Measurements from ENCODE around the gene GRAMD4. TPM values are rescaled to one million over a fixed set of nuclear protein-coding genes. Genes with fewer than 3 reads are reported as not detected.
"Not testable (repeated sequence)": the region's sequence is repeated elsewhere in the genome, so short reads cannot be mapped to it uniquely, and the experiment has no call there.

GRAMD4 gene
- total RNA-seq, 1 donor from 2014 or later: 24.8 TPM

DNA sequence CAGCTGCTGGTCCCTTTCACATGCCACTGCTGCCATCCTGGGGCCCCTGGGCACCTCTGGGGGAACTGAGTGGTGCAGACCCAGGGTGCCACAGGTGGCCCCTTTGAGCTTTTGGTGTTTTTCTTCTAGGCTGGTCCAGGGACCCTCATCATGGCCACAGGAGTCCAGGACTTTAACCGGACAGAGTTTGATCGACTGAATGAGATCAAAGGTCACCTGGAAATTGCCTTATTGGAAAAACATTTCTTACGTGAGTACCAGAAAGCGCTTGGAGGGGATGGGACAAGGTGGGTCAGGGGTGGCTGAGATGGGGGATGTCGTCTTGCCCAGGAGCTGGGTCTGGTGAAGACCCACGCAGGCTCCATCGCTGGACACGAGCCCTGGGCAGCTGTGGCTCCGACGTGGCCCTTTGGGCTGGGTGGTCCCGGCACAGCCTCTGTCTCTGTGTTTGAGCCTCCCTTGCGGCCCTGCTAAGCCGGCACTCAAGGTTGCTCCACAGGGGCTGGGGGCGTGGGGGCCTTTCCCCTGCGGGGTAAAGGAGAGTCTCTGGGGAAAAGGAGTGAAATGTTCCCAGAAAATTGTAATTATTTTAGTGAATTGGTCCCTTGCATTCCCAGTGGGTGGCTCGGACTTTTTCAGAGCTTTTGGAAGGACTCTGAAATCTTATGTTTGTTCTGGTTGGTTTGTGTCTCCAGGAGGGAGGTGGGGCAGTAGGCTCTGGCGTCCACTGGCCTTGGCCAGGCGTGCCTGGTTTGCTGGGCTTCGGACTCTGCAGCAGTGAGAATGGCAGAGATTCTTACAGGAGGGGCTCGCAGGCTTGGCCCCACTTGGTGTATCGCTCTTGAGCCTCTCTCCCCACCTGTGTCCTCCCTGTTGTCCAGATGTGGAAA, 17.8 kb downstream of the GRAMD4 start:
- no peak for DNase-seq

DNA sequence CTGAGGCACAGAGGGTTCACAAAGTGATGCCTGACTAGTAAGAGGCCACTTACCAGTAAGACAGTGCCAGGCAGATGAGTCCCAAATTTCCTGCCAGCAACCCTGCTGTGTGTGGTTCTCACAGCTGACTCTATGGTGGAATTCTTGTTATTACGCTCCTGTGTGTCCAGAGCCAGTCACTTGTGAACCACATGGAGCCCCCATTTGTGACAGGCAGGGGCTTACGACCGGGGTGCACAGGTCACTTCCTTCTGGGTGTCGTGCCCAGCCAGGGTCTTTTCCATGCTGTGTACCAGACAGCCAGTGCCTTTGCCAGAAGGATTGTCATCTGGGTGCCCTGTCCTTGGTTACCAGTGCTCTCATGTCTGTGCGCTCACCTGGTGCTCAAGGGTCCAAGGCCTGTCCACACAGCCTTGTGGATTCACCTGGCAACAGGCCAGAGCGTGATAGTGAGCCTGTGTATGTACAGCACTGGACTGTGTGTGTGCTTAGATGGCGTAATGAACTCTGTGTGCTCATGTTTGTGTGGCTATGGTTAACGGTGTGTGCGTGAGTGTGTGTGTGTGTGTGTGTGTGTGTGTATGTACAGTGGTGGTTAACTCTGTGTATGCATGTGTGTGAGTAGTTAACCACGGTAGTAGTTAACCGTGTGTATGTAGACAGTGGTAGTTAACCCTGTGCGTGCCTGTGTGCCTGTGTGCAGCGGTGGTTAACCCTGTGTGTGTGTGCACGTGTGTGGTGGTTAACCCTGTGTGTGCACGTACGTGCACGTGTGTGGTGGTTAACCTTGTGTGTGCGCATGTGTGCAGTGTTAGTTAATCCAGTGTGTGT, 18.6 kb downstream of the GRAMD4 start:
- DNase-seq: no peak

- DNase-seq: no peak
Measured at GRCh38 chr22:46639843-46640242, 19.7 kb downstream of the GRAMD4 start.

DNA sequence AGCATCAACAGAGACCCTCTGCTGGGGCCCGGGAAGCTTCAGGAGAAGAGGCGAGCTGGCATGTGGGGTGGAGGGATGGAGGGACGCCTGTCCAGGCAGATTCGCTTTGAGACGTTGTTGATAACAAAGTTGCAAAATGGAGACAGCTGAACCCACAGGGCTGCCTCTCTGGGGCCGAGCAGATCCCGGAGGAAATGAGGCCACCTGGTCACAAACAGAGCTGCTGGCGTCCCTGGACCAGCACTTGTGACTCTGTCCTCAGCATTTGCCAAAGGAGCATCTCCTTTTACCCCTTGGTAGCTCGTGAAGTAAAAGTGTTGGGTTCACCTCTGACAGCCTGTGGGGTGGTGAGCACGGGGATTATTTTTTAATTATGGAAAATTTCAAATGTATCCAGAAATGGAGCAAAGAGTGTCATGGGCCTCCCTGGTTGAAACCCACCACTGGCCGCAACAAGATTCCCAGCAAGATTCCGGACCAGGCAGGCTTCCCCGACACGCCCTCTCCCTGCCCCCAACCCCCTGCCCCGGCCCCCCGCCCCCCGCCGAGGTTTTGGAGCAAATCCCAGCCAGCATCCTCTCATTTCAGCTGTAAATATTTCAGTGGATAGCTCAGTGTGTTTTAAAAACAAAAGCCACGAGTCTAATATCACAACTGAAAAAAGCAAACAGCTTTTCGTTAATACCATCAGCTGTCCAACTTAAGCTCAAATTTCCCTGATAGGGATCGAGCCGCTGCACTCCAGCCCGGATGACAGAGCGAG, 20.3 kb downstream of the GRAMD4 start:
- no peak for DNase-seq

DNA sequence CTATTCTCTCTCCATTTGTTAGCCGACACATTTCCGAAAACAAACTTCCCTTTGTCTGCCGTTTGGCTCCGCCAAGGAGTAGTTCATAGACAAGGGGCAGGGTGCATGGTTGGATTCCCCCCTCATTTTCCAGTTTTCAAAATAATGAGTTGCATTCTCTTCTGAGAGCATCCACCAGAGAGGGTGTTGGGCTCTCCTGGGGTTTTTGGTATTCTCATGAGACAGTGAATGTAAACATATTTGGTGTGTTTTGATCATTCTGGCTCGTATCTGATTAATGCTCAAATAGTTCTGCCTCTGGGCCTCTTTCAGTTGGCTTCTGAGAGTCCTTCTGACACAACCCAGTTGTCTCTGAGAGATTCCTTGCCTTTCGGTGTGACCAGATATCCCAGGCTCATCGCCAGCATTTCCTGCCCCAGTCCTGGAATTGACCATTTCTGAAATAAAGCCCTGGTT, 21.7 kb downstream of the GRAMD4 start:
- no peak for DNase-seq

- DNase-seq: not testable (repeated sequence)
Measured at GRCh38 chr22:46642840-46643480, 22.8 kb downstream of the GRAMD4 start.

GRCh38 chr22:46646531-46647215, 26.5 kb downstream of the GRAMD4 start:
- DNase-seq: no peak

- DNase-seq: not testable (repeated sequence)
Measured at GRCh38 chr22:46648225-46648820, 28.1 kb downstream of the GRAMD4 start.

- peak; percentile 89 for DNase-seq
Measured at GRCh38 chr22:46649141-46650077, 29.2 kb downstream of the GRAMD4 start.

- DNase-seq: no peak
Measured at GRCh38 chr22:46650078-46650810, 30.1 kb downstream of the GRAMD4 start.

DNA sequence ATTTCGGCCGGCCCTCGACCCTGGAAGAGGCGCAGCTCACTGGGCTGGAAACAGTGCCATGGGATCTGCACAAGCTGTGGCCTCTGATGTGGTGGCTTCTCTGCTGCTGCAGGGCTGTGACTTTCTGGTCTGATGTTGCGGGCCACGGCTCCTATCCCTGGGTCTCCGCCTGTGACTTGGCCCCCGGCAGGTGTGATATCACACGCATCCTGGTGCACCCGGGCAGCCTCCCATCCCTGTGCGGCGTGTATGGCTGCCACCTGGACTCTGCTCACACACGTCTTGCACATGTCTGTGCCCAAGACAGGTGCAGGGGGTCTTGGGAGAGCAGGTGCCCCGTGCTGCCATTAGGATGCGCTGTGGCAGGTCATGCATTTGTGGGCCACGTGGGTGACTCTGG, 31.1 kb downstream of the GRAMD4 start:
- DNase-seq: no peak

- DNase-seq: no peak
Measured at GRCh38 chr22:46652081-46652846, 32.1 kb downstream of the GRAMD4 start.

DNA sequence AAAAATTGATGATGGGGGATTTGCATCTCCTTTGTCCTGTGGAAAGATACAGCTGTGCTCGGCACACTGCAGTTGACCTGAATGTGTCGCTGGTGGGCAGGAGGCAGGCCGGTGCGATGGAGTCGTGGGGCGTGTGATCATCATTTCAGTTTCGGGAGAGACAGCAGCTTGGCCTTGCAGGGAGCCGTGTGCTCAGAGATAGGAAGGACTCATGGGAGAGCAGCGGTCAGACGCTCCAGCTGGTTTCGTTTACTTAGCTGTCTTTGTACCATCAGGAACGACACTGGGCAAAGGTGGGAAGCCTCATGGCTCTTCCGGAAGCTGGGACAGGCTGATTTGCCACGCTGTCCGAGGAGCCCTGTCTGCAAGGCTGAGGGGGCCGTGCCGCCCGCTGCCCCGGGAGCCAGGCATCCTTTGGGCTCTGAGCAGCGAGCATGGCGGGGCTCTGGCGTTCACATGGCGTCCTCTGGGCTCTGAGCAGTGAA, 32.7 kb downstream of the GRAMD4 start:
- no peak for DNase-seq

DNA sequence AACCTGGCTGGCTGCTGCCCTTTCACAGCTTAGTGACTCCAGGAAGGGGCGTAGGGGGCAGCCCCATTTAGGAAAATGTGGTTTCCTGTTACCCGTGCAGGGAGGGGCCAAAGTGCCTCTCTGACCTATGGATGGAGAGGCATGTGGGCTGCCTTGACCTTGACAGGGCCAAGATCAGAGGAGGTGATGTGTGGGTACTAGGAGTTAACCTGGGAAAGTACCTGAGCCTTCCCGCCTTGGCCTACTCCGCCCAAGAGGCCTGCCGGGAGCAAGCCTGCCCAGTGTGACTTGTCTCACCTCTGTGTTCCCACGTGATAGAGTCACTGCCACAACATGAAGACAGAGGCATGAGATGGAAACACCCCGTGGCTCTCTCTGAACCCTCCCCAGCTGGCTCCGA, 33.4 kb downstream of the GRAMD4 start:
- no peak for DNase-seq

- no peak for DNase-seq
Measured at GRCh38 chr22:46654426-46654825, 34.2 kb downstream of the GRAMD4 start.

- DNase-seq: no peak
Measured at GRCh38 chr22:46654927-46655595, 34.9 kb downstream of the GRAMD4 start.

DNA sequence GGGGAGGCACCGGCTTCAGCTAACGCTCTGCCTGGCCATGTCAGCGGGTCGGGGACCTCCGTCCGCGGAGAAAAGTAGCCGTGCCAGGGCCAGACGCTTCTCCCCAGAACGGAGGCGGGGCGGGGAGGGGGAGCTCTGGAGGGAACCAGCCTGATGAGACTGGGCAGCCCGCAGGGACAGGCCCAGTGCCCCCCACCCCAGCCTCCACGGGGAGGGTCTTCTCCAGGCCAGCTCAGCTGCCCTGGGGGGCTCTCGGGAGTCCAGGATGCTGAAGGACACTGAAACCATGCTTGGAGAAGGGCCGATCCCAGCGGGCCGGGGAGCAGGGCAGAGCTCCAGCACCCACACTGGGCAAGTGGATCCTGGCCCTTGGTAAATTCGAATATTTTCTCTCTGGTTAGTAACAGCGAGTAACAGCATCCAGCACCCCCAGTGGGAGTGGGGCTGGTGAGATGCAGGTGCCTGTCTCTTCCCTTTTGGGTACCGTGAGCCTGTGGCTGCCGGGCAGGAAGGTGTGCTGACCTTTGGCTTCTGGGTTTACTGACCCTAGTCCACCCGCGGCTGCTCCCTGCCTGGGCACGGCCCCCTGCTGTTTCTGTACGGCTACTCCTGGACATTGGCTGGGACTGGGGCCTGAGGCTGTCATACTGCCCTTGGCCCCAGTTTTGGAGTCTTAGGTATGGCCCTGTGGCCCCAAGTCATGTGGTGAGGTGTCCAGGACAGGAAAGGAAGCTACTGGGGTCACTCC, 35.8 kb downstream of the GRAMD4 start:
- no peak for DNase-seq

Measured in tongue (tissue), 2 donors.